ENCODE measurements around the gene GALNT18. TPM values are rescaled to one million over a fixed set of nuclear protein-coding genes. Genes with fewer than 3 reads are reported as not detected.

Gene GALNT18
- polyA plus RNA-seq, 1 donor (not counting 4 experiments of a cell fraction or from before 2014, with no cell fraction given) = 27.2 TPM

- H3K4me3 ChIP-seq (ENCODE audit: control insufficient read depth in 2 of 3, extremely low read depth in 1 of 3, insufficient read depth in 2 of 3, low read depth in 1 of 3, low read length in 3 of 3) = no peak overlapping the region
- no peak overlapping the region for H3K9ac ChIP-seq (ENCODE audit: control insufficient read depth, extremely low read depth, insufficient read depth, low read length)
- no peaks in the 10 kb centered on the region for H3K9me1 ChIP-seq (ENCODE audit: control insufficient read depth, extremely low read depth, insufficient read depth, low read length)
- dilution Hi-C loops (cut with MboI; ENCODE audit: extremely low pct_ligation_motif_present, low sequenced_read_pairs) = no loop called here
- H2AFZ ChIP-seq (ENCODE audit: control insufficient read depth, low read length) = no peak overlapping the region
- FAIRE-seq (peak; percentile 95), DNase-seq (ENCODE audit: low read depth, low spot score) (peak; percentile 90)
- TF ChIP-seq CTCF (optimal IDR thresholded peaks at IDR 0.05 in 1 of 3, IDR thresholded peaks at IDR 0.05 in 1 of 3, conservative IDR thresholded peaks at IDR 0.05 in 1 of 3; ENCODE audit: extremely low read depth in 1 of 3, insufficient read depth in 2 of 3, low read length in 3 of 3) = no peak
- TF ChIP-seq EZH2 (IDR thresholded peaks at IDR 0.05; ENCODE audit: low read length) = no peak
- H4K20me1 ChIP-seq (ENCODE audit: control insufficient read depth, extremely low read depth, insufficient read depth, low read length) = no peaks in the 10 kb centered on the region
- peaks cover 2 to 3% of the 10 kb centered on the region in 2 experiments for H3K36me3 ChIP-seq (ENCODE audit: control insufficient read depth in 2 of 2, extremely low read depth in 1 of 2, insufficient read depth in 2 of 2, low read length in 2 of 2)
- H3K27me3 ChIP-seq (ENCODE audit: control insufficient read depth, extremely low read depth, insufficient read depth, low read length) = no peaks in the 10 kb centered on the region
- peak overlapping the region; percentile 76 for H3K4me2 ChIP-seq (ENCODE audit: control insufficient read depth, extremely low read depth, insufficient read depth, low read depth, low read length)
- peaks cover 10% of the 10 kb centered on the region for H3K79me2 ChIP-seq (ENCODE audit: control insufficient read depth, insufficient read depth, low read length)
- H3K9me3 ChIP-seq (ENCODE audit: control insufficient read depth, low read depth, low read length) = no peaks in the 10 kb centered on the region
- H3K4me1 ChIP-seq (ENCODE audit: control insufficient read depth, extremely low read depth, insufficient read depth, low read length) = peaks cover 48% of the 10 kb centered on the region
- peak overlapping the region; percentile 48 for H3K27ac ChIP-seq (ENCODE audit: control insufficient read depth, insufficient read depth, low read length)
Measured at GRCh38 chr11:11450744-11451362, 171.0 kb downstream of the GALNT18 start.

- Histone ChIP-seq H3K27ac (ENCODE audit: control insufficient read depth, insufficient read depth, low read length) (no peak overlapping the region), H3K79me2 (ENCODE audit: control insufficient read depth, insufficient read depth, low read length) (peaks cover 10% of the 10 kb centered on the region), H3K27me3 (ENCODE audit: control insufficient read depth, extremely low read depth, insufficient read depth, low read length) (no peaks in the 10 kb centered on the region), H3K4me3 (ENCODE audit: control insufficient read depth in 2 of 3, extremely low read depth in 1 of 3, insufficient read depth in 2 of 3, low read depth in 1 of 3, low read length in 3 of 3) (no peak overlapping the region), H2AFZ (ENCODE audit: control insufficient read depth, low read length) (no peak overlapping the region), H3K9me1 (ENCODE audit: control insufficient read depth, extremely low read depth, insufficient read depth, low read length) (no peaks in the 10 kb centered on the region), H4K20me1 (ENCODE audit: control insufficient read depth, extremely low read depth, insufficient read depth, low read length) (no peaks in the 10 kb centered on the region), H3K4me2 (ENCODE audit: control insufficient read depth, extremely low read depth, insufficient read depth, low read depth, low read length) (no peak overlapping the region), H3K9ac (ENCODE audit: control insufficient read depth, extremely low read depth, insufficient read depth, low read length) (no peak overlapping the region), H3K36me3 (ENCODE audit: control insufficient read depth in 2 of 2, extremely low read depth in 1 of 2, insufficient read depth in 2 of 2, low read length in 2 of 2) (peaks cover 2 to 3% of the 10 kb centered on the region in 2 experiments), H3K9me3 (ENCODE audit: control insufficient read depth, low read depth, low read length) (no peaks in the 10 kb centered on the region), H3K4me1 (ENCODE audit: control insufficient read depth, extremely low read depth, insufficient read depth, low read length) (peaks cover 40% of the 10 kb centered on the region)
- dilution Hi-C loops (cut with MboI; ENCODE audit: extremely low pct_ligation_motif_present, low sequenced_read_pairs) = no loop called here
- DNase-seq (ENCODE audit: low read depth, low spot score) = no peak
- FAIRE-seq = no peak
- TF ChIP-seq EZH2 (IDR thresholded peaks at IDR 0.05; ENCODE audit: low read length) (no peak), CTCF (optimal IDR thresholded peaks at IDR 0.05 in 1 of 3, IDR thresholded peaks at IDR 0.05 in 1 of 3, conservative IDR thresholded peaks at IDR 0.05 in 1 of 3; ENCODE audit: extremely low read depth in 1 of 3, insufficient read depth in 2 of 3, low read length in 3 of 3) (no peak)
Measured at GRCh38 chr11:11449327-11449726, 172.5 kb downstream of the GALNT18 start.

Data from keratinocyte (primary cell).